K562 (cell line): ENCODE measurements around the gene MRPL42. TPM values are rescaled to one million over a fixed set of nuclear protein-coding genes. Genes with fewer than 3 reads are reported as not detected.

Experiments
- HMGN3 ChIP-seq: IDR thresholded peaks from 2 replicates; pipeline ENCODE4 v1.6.1; 2011; ENCODE audit warnings: borderline replicate concordance, low read depth, mild to moderate bottlenecking, mixed read lengths, low read length; ENCODE audit not compliant: insufficient read length; ENCODE audit errors: extremely low read depth
- JUNB ChIP-seq: fragments of 450-650 bp; formaldehyde crosslinking; conservative IDR thresholded peaks from 2 replicates; pipeline ENCODE4 v1.4.0; 2020; ENCODE audit warnings: mild to moderate bottlenecking
- NELFE ChIP-seq: IDR thresholded peaks from 2 replicates; pipeline ENCODE4 v1.6.1; 2011; ENCODE audit warnings: mild to moderate bottlenecking; ENCODE audit not compliant: insufficient read depth, insufficient read length
- RBM39 ChIP-seq: fragments of 200-400 bp; formaldehyde crosslinking; optimal IDR thresholded peaks from 2 replicates; pipeline ENCODE3; 2018; ENCODE audit warnings: low read depth, low read length
- SRSF3 ChIP-seq: fragments of 200-400 bp; formaldehyde crosslinking; IDR thresholded peaks from 2 replicates; pipeline ENCODE4 v1.6.1; 2016; ENCODE audit warnings: mild to moderate bottlenecking, low read length, moderate library complexity; ENCODE audit not compliant: insufficient read depth
- STAT5A ChIP-seq: IDR thresholded peaks from 2 replicates; pipeline ENCODE4 v1.6.1; 2012; ENCODE audit warnings: low read length, inconsistent platforms, borderline replicate concordance
- ZC3H11A ChIP-seq: IDR thresholded peaks from 2 replicates; pipeline ENCODE4 v1.6.1; 2012; ENCODE audit warnings: low read depth, low read length, improper control_type of control experiment
- ZKSCAN3 ChIP-seq: fragments of 250-450 bp; sonication (Bioruptor Pico); IDR thresholded peaks from 2 replicates; pipeline ENCODE4 v1.4.0; 2020
- ZNF431 ChIP-seq: sonication (generic); formaldehyde crosslinking; IDR thresholded peaks from 2 replicates; pipeline ENCODE4 v1.8.0; 2022; ENCODE audit warnings: mild to moderate bottlenecking, missing genetic modification reagents
- ZNF717 ChIP-seq: fragments of 250-450 bp; sonication (Bioruptor Pico); IDR thresholded peaks from 2 replicates; pipeline ENCODE4 v1.5.0; 2021
- ZNF780A ChIP-seq: fragments of 250-450 bp; sonication (Bioruptor Pico); IDR thresholded peaks from 2 replicates; pipeline ENCODE4 v1.5.0; 2021; ENCODE audit warnings: mild to moderate bottlenecking
- polyA plus RNA-seq, 8 experiments: library from polyadenylated mRNA; depleted of rRNA in 4 of 8; stranded (reverse) in 5 of 8; unstranded in 3 of 8; fragments of >200 nt; fragmentation: Nextera tagmentation in 2 of 8; fragmentation: Illumina TruSeq in 1 of 8; extraction: Ambion mirVana in 2 of 8; extraction: Trizol in 1 of 8; gene quantifications; 2 replicates each; pipeline versions ENCODE4 v1.2.1 to v1.2.3, GENCODE V29; 2011 to 2014; ENCODE audit warnings: inconsistent platforms in 1 of 8, missing spikeins in 1 of 8
- total RNA-seq, 7 experiments: library from RNA; depleted of rRNA in 6 of 7; stranded (reverse); fragments of >200 nt in 6 of 7; fragmentation: Illumina TruSeq in 2 of 7; extraction: Trizol in 2 of 7; gene quantifications; 2 replicates each; pipeline versions ENCODE4 v1.2.1 to v1.2.3, GENCODE V29; 2011 to 2021; ENCODE audit warnings: low replicate concordance in 1 of 7
- TF ChIP-seq, protein P1 (sequence below): fragments of 250-450 bp; sonication (Bioruptor Pico); IDR thresholded peaks from 2 replicates; pipeline ENCODE4 v1.8.0; 2022; ENCODE audit warnings: moderate library complexity, mild to moderate bottlenecking, inconsistent platforms
- TF ChIP-seq, protein P2 (sequence below): sonication (generic); formaldehyde crosslinking; IDR thresholded peaks from 2 replicates; pipeline ENCODE4 v1.8.0; 2023; ENCODE audit warnings: missing genetic modification reagents, mild to moderate bottlenecking, borderline replicate concordance
- TF ChIP-seq, protein P3 (sequence below): fragments of 250-450 bp; sonication (Bioruptor Pico); IDR thresholded peaks from 2 replicates; pipeline ENCODE4 v1.8.0; 2021; ENCODE audit warnings: moderate library complexity, mild to moderate bottlenecking, inconsistent platforms

Gene MRPL42
- total and polyA plus RNA-seq, 9 of the 15 experiments (the other 6 are each of a cell fraction or from before 2014, with no cell fraction given), result 104 to 806 (median 218) TPM

DNA sequence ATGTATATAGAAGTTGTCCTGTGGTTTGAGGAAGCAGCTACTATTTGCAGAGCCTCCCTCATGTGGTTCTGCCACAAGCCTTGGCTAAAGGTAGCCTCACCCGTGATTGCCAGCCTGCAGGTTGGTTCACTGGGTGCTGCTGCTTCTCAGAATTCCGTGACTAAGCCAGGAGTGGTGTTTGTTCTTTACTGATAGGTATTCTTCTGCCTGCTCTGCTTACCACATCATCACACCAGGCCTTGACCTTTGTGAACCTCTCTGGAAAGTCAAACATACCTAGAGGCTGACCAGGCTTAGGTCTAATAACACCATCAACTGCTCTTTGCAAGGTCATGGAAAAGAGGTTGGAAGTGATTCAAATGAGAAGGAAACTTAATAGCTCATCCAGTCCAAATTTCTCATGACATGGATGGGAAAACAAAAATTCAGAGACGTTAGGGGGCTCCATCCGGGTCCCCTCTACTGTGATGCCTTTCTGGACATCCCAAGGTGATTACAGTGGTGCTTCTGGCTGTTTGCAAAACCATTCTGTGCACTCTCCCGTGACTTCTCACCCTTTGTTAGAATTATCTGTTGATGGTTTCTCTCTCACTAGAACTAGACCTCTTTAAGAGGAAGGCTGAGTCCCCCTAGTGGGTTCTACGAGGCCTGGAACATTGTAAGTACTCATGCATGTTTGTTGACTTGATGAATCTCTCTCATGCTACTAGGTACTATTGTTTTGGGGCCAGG is 96.7 kb downstream of the MRPL42 start (continued):
- TF ChIP-seq ZNF431 (CRISPR knock-in tag) (no peak), JUNB (CRISPR knock-in tag) (no peak), HMGN3 (no peak), ZKSCAN3 (CRISPR knock-in tag) (no peak), SRSF3 (no peak), ZNF717 (CRISPR knock-in tag) (no peak), STAT5A (peak; percentile 51), ZC3H11A (no peak), RBM39 (no peak), ZNF780A (CRISPR knock-in tag) (no peak), NELFE (no peak)
- TF ChIP-seq, protein P1, sequence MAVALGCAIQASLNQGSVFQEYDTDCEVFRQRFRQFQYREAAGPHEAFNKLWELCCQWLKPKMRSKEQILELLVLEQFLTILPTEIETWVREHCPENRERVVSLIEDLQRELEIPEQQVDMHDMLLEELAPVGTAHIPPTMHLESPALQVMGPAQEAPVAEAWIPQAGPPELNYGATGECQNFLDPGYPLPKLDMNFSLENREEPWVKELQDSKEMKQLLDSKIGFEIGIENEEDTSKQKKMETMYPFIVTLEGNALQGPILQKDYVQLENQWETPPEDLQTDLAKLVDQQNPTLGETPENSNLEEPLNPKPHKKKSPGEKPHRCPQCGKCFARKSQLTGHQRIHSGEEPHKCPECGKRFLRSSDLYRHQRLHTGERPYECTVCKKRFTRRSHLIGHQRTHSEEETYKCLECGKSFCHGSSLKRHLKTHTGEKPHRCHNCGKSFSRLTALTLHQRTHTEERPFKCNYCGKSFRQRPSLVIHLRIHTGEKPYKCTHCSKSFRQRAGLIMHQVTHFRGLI, result no peak
- TF ChIP-seq, protein P2, sequence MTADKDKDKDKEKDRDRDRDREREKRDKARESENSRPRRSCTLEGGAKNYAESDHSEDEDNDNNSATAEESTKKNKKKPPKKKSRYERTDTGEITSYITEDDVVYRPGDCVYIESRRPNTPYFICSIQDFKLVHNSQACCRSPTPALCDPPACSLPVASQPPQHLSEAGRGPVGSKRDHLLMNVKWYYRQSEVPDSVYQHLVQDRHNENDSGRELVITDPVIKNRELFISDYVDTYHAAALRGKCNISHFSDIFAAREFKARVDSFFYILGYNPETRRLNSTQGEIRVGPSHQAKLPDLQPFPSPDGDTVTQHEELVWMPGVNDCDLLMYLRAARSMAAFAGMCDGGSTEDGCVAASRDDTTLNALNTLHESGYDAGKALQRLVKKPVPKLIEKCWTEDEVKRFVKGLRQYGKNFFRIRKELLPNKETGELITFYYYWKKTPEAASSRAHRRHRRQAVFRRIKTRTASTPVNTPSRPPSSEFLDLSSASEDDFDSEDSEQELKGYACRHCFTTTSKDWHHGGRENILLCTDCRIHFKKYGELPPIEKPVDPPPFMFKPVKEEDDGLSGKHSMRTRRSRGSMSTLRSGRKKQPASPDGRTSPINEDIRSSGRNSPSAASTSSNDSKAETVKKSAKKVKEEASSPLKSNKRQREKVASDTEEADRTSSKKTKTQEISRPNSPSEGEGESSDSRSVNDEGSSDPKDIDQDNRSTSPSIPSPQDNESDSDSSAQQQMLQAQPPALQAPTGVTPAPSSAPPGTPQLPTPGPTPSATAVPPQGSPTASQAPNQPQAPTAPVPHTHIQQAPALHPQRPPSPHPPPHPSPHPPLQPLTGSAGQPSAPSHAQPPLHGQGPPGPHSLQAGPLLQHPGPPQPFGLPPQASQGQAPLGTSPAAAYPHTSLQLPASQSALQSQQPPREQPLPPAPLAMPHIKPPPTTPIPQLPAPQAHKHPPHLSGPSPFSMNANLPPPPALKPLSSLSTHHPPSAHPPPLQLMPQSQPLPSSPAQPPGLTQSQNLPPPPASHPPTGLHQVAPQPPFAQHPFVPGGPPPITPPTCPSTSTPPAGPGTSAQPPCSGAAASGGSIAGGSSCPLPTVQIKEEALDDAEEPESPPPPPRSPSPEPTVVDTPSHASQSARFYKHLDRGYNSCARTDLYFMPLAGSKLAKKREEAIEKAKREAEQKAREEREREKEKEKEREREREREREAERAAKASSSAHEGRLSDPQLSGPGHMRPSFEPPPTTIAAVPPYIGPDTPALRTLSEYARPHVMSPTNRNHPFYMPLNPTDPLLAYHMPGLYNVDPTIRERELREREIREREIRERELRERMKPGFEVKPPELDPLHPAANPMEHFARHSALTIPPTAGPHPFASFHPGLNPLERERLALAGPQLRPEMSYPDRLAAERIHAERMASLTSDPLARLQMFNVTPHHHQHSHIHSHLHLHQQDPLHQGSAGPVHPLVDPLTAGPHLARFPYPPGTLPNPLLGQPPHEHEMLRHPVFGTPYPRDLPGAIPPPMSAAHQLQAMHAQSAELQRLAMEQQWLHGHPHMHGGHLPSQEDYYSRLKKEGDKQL (CRISPR knock-in tag), result no peak
- TF ChIP-seq, protein P3, sequence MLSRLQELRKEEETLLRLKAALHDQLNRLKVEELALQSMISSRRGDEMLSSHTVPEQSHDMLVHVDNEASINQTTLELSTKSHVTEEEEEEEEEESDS (CRISPR knock-in tag), result no peak
